GM12878 (cell line): ENCODE results near the gene DNA2. TPM values are rescaled to one million over a fixed set of nuclear protein-coding genes. Genes with fewer than 3 reads are reported as not detected.

Source experiments
- BACH1 ChIP-seq: fragments of 450-650 bp; IDR thresholded peaks from 2 replicates; pipeline ENCODE4 v1.6.1; 2017; ENCODE audit warnings: mild to moderate bottlenecking, borderline replicate concordance
- CHD4 ChIP-seq: fragments of 200-600 bp; sonication (generic); IDR thresholded peaks from 2 replicates; pipeline ENCODE4 v1.6.1; 2016; ENCODE audit warnings: mild to moderate bottlenecking
- CREM ChIP-seq: IDR thresholded peaks from 2 replicates; pipeline ENCODE4 v1.6.1; 2014; ENCODE audit warnings: antibody characterized with exemption, low read depth
- GATAD2B ChIP-seq: fragments of 450-650 bp; conservative IDR thresholded peaks from 2 replicates; pipeline ENCODE4 v1.6.1; 2017; ENCODE audit warnings: low read depth, mild to moderate bottlenecking, moderate library complexity
- IKZF1 ChIP-seq: fragments of 450-650 bp; conservative IDR thresholded peaks from 2 replicates; pipeline ENCODE4 v1.6.1; 2017; ENCODE audit warnings: antibody characterized with exemption, mild to moderate bottlenecking
- IRF4 ChIP-seq: IDR thresholded peaks from 2 replicates; pipeline ENCODE4 v1.6.1; 2011; ENCODE audit warnings: low read depth, low read length
- KAT2A ChIP-seq: conservative IDR thresholded peaks from 2 replicates; pipeline ENCODE4 v1.6.1; 2011; ENCODE audit warnings: low read depth, low read length; ENCODE audit not compliant: control insufficient read depth
- LARP7 ChIP-seq: fragments of 450-650 bp; IDR thresholded peaks from 2 replicates; pipeline ENCODE4 v1.6.1; 2017; ENCODE audit warnings: mild to moderate bottlenecking
- PAX5 ChIP-seq: IDR thresholded peaks from 2 replicates; pipeline ENCODE4 v1.6.1; 2011; ENCODE audit warnings: low read depth, low read length, borderline replicate concordance
- RB1 ChIP-seq: fragments of 450-650 bp; formaldehyde crosslinking; IDR thresholded peaks from 2 replicates; pipeline ENCODE4 v1.6.1; 2017; ENCODE audit warnings: mild to moderate bottlenecking, borderline replicate concordance
- RFX5 ChIP-seq: IDR thresholded peaks from 2 replicates; pipeline ENCODE4 v1.6.1; 2011; ENCODE audit warnings: low read depth, low read length, improper control_type of control experiment
- SMC3 ChIP-seq: IDR thresholded peaks from 2 replicates; pipeline ENCODE4 v1.6.1; 2011; ENCODE audit warnings: low read length, improper control_type of control experiment, borderline replicate concordance
- SRF ChIP-seq, 2 experiments: IDR thresholded peaks; 2 replicates each; pipeline ENCODE4 v1.6.1; 2011; ENCODE audit warnings: low read depth in 2 of 2, low read length in 2 of 2, mild to moderate bottlenecking in 1 of 2, moderate library complexity in 1 of 2
- TCF3 ChIP-seq: IDR thresholded peaks from 2 replicates; pipeline ENCODE4 v1.6.1; 2012; ENCODE audit warnings: low read depth, mild to moderate bottlenecking, low read length, borderline replicate concordance; ENCODE audit not compliant: insufficient read depth
- polyA plus RNA-seq, 11 experiments: library from polyadenylated mRNA; depleted of rRNA in 4 of 11; unstranded in 6 of 11; stranded (reverse) in 5 of 11; fragments of >200 nt; fragmentation: Nextera tagmentation in 4 of 11; fragmentation: Illumina TruSeq in 1 of 11; extraction: Ambion mirVana in 4 of 11; extraction: Trizol in 1 of 11; gene quantifications; 1 replicate in 1 of 11; 2 replicates in 10 of 11; pipeline versions ENCODE4 v1.2.1 to v1.2.3, GENCODE V29; 2011 to 2016; ENCODE audit warnings: inconsistent platforms in 2 of 11, missing spikeins in 2 of 11, low read depth in 1 of 11
- total RNA-seq, 4 experiments: library from RNA; depleted of rRNA in 3 of 4; stranded (reverse); fragments of >200 nt in 3 of 4; fragmentation: Illumina TruSeq in 1 of 4; extraction: Trizol in 1 of 4; gene quantifications; 2 replicates each; pipeline versions ENCODE4 v1.2.1 to v1.2.3, GENCODE V29; 2013 to 2021
- TF ChIP-seq, protein P1 (sequence below): IDR thresholded peaks from 2 replicates; pipeline ENCODE4 v1.6.1; 2011; ENCODE audit warnings: mild to moderate bottlenecking, low read depth, low read length, moderate library complexity; ENCODE audit not compliant: insufficient replicate concordance
- TF ChIP-seq, protein P2 (sequence below): fragments of 450-650 bp; IDR thresholded peaks from 2 replicates; pipeline ENCODE4 v1.6.1; 2017; ENCODE audit warnings: low read depth, mild to moderate bottlenecking, moderate library complexity
- TF ChIP-seq, protein P3 (sequence below): IDR thresholded peaks from 2 replicates; pipeline ENCODE4 v1.6.1; 2011; ENCODE audit warnings: borderline replicate concordance, low read depth, mild to moderate bottlenecking, moderate library complexity, mixed read lengths, low read length; ENCODE audit not compliant: insufficient read depth; ENCODE audit errors: extremely low read length
- TF ChIP-seq, protein P4 (sequence below): IDR thresholded peaks from 2 replicates; pipeline ENCODE4 v1.6.1; 2012; ENCODE audit warnings: low read depth, low read length, improper control_type of control experiment
- TF ChIP-seq, protein P5 (sequence below): fragments of 450-650 bp; IDR thresholded peaks from 2 replicates; pipeline ENCODE4 v1.6.1; 2017; ENCODE audit warnings: borderline replicate concordance
- TF ChIP-seq, protein P6 (sequence below): IDR thresholded peaks from 2 replicates; pipeline ENCODE4 v1.6.1; 2011; ENCODE audit warnings: low read depth, mild to moderate bottlenecking, low read length, moderate library complexity, borderline replicate concordance; ENCODE audit errors: extremely low read depth
- TF ChIP-seq, protein P7 (sequence below): fragments of 450-650 bp; IDR thresholded peaks from 2 replicates; pipeline ENCODE4 v1.6.1; 2016; ENCODE audit warnings: mild to moderate bottlenecking

DNA2 gene
- total and polyA plus RNA-seq, 10 of the 15 experiments (the other 5 are each of a cell fraction or from before 2014, with no cell fraction given), result 17.7 to 41.8 (median 28.4) TPM

DNA sequence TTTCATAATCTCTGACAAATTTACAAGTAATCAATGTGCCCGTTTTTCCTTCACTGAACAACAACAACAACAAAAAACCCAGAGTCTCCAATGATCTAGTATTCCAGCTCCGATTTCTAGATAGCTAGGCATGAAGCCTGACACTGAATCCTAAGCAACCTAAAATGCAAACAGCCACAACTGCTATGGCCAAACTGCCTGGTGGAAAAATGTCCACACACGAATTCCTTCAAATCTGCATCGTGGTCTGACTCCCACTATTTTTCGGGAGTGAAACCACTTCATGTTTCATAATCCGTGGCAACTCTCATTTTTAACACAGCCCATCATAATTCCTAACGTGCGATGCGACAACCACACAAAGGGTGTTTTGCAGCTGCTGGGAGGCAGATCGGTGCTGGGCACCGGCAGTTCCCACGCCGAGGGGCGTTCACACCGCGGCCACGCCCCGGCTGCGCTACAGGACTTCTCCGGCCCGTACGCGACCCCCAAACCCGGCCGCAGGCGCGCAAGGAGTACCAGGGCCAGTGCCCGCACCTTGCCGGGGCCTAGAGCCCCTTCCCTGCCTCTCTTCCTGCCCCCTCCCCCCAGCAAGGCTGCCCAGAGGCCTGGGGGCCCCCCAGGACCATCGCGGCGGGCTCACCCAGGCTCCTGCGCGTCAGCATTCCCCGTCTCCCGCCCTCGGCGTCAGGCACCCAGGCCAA, 65.5 kb downstream of the DNA2 start (continued):
- TF ChIP-seq TCF3 (0 out of 2 replicates have a peak, but pooled peaks have one; percentile 27), CHD4 (no peak), GATAD2B (no peak), CREM (no peak), RFX5 (no peak), KAT2A (no peak), IKZF1 (peak; percentile 8; the same call in 1 of the 2 replicates), PAX5 (peak; percentile 28; the same call in 1 of the 2 replicates), LARP7 (peak; percentile 19; the same call in 1 of the 2 replicates), SMC3 (no peak), RB1 (no peak), SRF (IDR thresholded peaks at IDR 0.05; ENCODE audit: low read depth in 2 of 2, low read length in 2 of 2) (no peak), IRF4 (no peak), BACH1 (no peak; the same call in 1 of the 2 replicates)
- TF ChIP-seq, protein P1, sequence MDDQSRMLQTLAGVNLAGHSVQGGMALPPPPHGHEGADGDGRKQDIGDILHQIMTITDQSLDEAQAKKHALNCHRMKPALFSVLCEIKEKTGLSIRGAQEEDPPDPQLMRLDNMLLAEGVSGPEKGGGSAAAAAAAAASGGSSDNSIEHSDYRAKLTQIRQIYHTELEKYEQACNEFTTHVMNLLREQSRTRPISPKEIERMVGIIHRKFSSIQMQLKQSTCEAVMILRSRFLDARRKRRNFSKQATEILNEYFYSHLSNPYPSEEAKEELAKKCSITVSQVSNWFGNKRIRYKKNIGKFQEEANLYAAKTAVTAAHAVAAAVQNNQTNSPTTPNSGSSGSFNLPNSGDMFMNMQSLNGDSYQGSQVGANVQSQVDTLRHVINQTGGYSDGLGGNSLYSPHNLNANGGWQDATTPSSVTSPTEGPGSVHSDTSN, result no peak
- TF ChIP-seq, protein P2, sequence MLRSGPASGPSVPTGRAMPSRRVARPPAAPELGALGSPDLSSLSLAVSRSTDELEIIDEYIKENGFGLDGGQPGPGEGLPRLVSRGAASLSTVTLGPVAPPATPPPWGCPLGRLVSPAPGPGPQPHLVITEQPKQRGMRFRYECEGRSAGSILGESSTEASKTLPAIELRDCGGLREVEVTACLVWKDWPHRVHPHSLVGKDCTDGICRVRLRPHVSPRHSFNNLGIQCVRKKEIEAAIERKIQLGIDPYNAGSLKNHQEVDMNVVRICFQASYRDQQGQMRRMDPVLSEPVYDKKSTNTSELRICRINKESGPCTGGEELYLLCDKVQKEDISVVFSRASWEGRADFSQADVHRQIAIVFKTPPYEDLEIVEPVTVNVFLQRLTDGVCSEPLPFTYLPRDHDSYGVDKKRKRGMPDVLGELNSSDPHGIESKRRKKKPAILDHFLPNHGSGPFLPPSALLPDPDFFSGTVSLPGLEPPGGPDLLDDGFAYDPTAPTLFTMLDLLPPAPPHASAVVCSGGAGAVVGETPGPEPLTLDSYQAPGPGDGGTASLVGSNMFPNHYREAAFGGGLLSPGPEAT, result 0 out of 2 replicates have a peak, but pooled peaks have one; percentile 11
- TF ChIP-seq, protein P3, sequence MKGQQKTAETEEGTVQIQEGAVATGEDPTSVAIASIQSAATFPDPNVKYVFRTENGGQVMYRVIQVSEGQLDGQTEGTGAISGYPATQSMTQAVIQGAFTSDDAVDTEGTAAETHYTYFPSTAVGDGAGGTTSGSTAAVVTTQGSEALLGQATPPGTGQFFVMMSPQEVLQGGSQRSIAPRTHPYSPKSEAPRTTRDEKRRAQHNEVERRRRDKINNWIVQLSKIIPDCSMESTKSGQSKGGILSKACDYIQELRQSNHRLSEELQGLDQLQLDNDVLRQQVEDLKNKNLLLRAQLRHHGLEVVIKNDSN, result no peak
- TF ChIP-seq, protein P4, sequence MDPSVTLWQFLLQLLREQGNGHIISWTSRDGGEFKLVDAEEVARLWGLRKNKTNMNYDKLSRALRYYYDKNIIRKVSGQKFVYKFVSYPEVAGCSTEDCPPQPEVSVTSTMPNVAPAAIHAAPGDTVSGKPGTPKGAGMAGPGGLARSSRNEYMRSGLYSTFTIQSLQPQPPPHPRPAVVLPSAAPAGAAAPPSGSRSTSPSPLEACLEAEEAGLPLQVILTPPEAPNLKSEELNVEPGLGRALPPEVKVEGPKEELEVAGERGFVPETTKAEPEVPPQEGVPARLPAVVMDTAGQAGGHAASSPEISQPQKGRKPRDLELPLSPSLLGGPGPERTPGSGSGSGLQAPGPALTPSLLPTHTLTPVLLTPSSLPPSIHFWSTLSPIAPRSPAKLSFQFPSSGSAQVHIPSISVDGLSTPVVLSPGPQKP, result no peak
- TF ChIP-seq, protein P5, sequence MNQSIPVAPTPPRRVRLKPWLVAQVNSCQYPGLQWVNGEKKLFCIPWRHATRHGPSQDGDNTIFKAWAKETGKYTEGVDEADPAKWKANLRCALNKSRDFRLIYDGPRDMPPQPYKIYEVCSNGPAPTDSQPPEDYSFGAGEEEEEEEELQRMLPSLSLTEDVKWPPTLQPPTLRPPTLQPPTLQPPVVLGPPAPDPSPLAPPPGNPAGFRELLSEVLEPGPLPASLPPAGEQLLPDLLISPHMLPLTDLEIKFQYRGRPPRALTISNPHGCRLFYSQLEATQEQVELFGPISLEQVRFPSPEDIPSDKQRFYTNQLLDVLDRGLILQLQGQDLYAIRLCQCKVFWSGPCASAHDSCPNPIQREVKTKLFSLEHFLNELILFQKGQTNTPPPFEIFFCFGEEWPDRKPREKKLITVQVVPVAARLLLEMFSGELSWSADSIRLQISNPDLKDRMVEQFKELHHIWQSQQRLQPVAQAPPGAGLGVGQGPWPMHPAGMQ, result no peak
- TF ChIP-seq, protein P6, sequence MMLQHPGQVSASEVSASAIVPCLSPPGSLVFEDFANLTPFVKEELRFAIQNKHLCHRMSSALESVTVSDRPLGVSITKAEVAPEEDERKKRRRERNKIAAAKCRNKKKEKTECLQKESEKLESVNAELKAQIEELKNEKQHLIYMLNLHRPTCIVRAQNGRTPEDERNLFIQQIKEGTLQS, result no peak
- TF ChIP-seq, protein P7, sequence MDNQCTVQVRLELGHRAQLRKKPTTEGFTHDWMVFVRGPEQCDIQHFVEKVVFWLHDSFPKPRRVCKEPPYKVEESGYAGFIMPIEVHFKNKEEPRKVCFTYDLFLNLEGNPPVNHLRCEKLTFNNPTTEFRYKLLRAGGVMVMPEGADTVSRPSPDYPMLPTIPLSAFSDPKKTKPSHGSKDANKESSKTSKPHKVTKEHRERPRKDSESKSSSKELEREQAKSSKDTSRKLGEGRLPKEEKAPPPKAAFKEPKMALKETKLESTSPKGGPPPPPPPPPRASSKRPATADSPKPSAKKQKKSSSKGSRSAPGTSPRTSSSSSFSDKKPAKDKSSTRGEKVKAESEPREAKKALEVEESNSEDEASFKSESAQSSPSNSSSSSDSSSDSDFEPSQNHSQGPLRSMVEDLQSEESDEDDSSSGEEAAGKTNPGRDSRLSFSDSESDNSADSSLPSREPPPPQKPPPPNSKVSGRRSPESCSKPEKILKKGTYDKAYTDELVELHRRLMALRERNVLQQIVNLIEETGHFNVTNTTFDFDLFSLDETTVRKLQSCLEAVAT, result no peak
